OCI-M1 (cell line): ENCODE measurements around the gene CLIP2.

Source experiments
- DNase-seq: peaks from one replicate; lab custom pipeline; 2025; lab: John Stamatoyannopoulos, UW

CLIP2 gene

GRCh38 chr7:74271742-74272141 lies 17.5 kb upstream of the CLIP2 start:
- DNase-seq, result peak; percentile 59

GRCh38 chr7:74272305-74273038 lies 16.7 kb upstream of the CLIP2 start:
- DNase-seq, result peak; percentile 99

DNA sequence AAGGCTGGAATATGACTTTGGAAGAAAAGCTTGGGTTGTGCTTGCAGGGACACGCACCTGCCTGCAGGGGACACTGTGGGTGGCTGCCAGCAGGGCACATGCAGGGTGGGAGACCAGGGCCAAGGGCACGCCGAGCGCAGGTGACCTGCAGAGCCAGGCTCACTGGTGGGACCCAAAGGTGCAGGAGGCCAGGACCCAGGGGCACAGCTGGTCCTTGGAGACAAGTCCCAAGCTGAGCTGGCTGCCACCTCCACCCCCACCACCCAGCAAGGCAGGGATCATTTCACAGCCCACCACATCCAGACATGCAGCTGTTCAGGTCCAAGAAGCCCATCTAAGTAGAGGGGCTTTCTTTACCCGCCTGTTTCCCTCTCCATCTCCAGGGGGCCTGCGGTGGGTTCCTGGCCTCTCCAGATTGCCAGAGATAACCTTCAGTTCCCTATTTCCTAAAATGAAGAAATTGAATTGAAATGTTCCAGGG lies 13.8 kb upstream of the CLIP2 start:
- DNase-seq, result peak; percentile 78

DNA sequence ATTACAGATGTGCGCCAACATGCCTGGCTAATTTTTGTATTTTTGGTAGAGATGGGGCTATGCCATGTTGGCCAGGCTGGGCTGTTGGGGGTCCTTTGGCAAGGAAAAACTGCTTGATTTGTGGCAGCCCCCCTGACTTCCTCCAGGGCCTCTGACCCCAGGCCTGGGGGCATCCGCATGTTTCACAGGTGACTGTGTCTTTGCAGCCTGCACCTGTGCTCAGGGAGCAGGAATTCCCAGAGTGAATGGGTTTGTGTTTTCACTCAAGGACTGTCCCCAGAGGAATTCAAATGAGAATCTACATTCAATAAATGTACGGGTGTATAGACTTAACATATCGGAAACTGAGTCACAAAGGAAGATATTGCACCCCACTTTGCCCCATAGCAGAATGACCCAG lies 11.6 kb upstream of the CLIP2 start:
- DNase-seq, result no peak

- DNase-seq, result no peak
Measured at GRCh38 chr7:74280985-74281384, 8.2 kb upstream of the CLIP2 start.

DNA sequence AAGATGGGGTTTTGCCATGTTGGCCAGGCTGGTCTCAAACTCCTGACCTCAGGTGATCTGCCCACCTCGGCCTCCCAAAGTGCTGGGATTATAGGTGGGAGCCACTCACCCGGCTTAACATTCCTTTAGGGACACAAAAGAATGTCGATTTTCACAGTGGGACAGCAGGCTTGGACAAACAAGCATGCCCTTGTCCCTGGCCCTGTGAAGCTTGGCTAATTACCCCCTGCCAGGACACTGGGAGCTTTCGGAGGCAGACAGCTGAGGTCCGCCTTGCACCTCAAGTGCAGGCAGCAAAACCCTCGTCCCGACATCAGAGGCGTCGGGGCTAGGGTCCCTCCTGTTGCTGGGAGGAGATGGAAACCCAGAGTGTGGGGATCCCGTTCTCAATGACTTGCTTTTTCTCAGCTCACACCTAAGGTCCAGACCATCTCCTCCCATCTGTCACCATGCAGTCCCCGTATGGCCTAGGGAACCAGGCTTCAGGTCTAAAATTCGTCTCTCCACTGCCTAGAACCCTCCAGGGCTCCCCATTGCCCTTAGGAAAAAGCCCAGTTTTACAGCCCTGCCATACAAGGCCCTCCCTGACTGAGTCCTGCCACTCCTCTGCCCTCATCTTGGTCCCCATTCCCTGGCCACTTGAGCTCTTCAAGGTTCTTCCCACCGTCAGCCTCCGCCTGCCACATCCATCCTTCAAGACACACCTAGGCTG lies 6.3 kb upstream of the CLIP2 start:
- no peak for DNase-seq

- DNase-seq, result no peak
Measured at GRCh38 chr7:74283858-74284447, 5.3 kb upstream of the CLIP2 start.

GRCh38 chr7:74284781-74285259 lies 4.4 kb upstream of the CLIP2 start:
- peak; percentile 43 for DNase-seq

DNA sequence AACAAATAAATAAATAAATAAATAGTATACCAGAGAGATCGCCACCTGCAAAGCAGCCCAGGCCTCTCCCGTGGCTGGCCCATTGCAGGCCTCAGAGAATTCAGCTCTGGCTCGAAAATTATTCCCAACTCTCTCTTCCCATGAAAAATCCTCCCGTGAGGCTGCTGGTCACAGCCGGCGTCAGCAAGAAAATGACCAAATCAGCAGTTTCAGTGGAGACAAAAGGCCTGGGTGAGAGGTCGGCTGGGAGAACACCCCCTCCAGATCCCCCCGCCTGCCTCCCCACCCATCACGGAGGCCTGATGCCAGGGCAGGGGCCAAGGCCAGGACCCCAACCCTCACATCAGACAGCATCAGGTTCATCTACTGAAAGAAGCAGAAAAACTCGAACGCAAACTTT lies 3.1 kb upstream of the CLIP2 start:
- DNase-seq, result no peak

- DNase-seq, result no peak
Measured at GRCh38 chr7:74287303-74288033, 1.7 kb upstream of the CLIP2 start.

- peak; percentile 99 for DNase-seq
Measured at GRCh38 chr7:74288034-74288881, 949 bp upstream of the CLIP2 start.

GRCh38 chr7:74289659-74290552 lies 699 bp downstream of the CLIP2 start:
- DNase-seq, result peak; percentile 45

GRCh38 chr7:74290553-74290950 lies 1.3 kb downstream of the CLIP2 start:
- no peak for DNase-seq

DNA sequence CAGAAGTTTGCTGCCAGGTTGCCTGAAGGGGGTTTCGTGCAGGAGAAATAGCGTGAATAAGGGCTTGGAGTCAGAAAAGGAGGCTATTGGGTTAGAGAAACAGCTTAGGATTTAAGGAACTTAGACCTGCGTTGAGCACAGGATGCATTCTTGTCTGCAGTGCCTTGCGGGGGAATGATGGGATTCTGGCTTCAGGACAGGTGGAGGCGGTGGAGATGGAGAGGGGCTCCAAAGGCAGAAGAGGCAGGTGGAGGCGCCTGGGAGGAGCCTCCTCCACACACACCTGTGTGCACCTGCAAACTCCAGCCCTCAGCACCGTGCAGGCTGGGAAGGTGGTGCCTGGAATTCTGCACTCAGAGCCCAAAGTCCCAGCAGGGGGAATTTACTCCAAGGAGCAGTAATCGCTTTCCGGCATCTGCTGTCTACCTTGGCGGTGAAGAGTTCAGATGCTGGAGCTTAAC lies 1.8 kb downstream of the CLIP2 start:
- peak; percentile 34 for DNase-seq

DNA sequence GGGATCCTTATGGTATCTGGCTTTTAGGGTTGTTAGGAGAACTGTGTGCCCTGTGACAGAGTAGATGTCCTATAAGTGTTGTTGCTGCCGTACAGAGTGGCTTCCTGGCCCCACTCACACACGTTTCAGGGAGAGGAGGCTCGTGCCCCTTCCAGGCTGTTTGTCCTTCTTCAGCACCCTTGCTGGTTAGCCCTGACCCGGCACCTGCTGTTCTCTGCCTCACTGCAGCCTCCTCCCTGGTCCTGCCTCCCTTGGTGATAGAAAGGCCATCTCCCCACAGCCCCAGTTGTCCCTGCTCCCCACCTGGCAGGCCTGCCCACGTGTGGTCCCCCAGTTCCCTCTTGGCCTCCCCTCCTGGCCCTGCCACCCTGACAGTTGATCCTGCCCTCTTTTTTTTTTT lies 2.3 kb downstream of the CLIP2 start:
- no peak for DNase-seq

- no peak for DNase-seq
Measured at GRCh38 chr7:74292757-74293576, 3.8 kb downstream of the CLIP2 start.

DNA sequence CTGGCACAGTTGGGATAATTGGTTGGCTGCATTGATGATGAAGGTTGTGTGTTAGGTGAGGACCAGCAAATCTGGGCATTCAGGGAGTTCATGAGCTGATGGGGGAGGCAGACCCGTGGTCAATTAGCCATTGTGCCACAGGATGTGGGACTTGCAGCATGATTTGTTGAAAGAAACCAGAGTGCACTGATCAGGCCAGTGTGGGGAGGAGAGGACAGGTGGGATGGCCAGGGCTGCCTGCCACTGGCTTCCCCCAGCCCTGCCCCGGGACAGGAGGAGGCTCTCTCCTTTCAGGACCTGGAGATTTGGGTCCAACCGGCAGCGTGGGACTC lies 4.3 kb downstream of the CLIP2 start:
- no peak for DNase-seq

GRCh38 chr7:74294191-74294998 lies 5.2 kb downstream of the CLIP2 start:
- DNase-seq, result no peak
